NCI-H510A treated with DMSO at 0.1 percent for 48 hours (cell line): ENCODE measurements around the gene GREB1.

Experiments used
- DNase-seq: peaks from one replicate; lab custom pipeline; 2025; lab: John Stamatoyannopoulos, UW

Gene GREB1

GRCh38 chr2:11581124-11581796, 47.4 kb downstream of the GREB1 start:
- no peak for DNase-seq

GRCh38 chr2:11581797-11582611, 48.2 kb downstream of the GREB1 start:
- DNase-seq, result no peak

- no peak for DNase-seq
These were observed 48.7 kb downstream of the GREB1 start for GRCh38 chr2:11582612-11582861.

GRCh38 chr2:11582862-11583752, 49.3 kb downstream of the GREB1 start:
- peak; percentile 93 for DNase-seq

- DNase-seq, result peak; percentile 69
These were observed 50.1 kb downstream of the GREB1 start for GRCh38 chr2:11583840-11584524.

- no peak for DNase-seq
These were observed 50.7 kb downstream of the GREB1 start for GRCh38 chr2:11584525-11585056.

- DNase-seq, result no peak
These were observed 51.2 kb downstream of the GREB1 start for GRCh38 chr2:11585071-11585470.

GRCh38 chr2:11588228-11589110, 54.6 kb downstream of the GREB1 start:
- peak; percentile 19 for DNase-seq

- no peak for DNase-seq
These were observed 55.6 kb downstream of the GREB1 start for GRCh38 chr2:11589316-11589940.

- no peak for DNase-seq
These were observed 56.3 kb downstream of the GREB1 start for GRCh38 chr2:11590193-11590592.

GRCh38 chr2:11591091-11591490, 57.2 kb downstream of the GREB1 start:
- no peak for DNase-seq

- no peak for DNase-seq
These were observed 59.1 kb downstream of the GREB1 start for GRCh38 chr2:11592671-11593574.

GRCh38 chr2:11596801-11597200, 63.0 kb downstream of the GREB1 start:
- DNase-seq, result no peak

GRCh38 chr2:11597538-11598225, 63.8 kb downstream of the GREB1 start:
- no peak for DNase-seq

GRCh38 chr2:11598228-11598731, 64.4 kb downstream of the GREB1 start:
- peak; percentile 25 for DNase-seq

- no peak for DNase-seq
These were observed 68.8 kb downstream of the GREB1 start for GRCh38 chr2:11602563-11603204.

- DNase-seq, result no peak
These were observed 76.9 kb downstream of the GREB1 start for GRCh38 chr2:11610624-11611242.

- DNase-seq, result no peak
These were observed 77.4 kb downstream of the GREB1 start for GRCh38 chr2:11611251-11611650.
